Measurements from ENCODE around the gene GPATCH1.
A peak's percentile ranks its signal among the peaks of the same experiment; 100 is the strongest.
"Not testable (repeated sequence)": the region's sequence is repeated elsewhere in the genome, so short reads cannot be mapped to it uniquely, and the experiment has no call there.

Gene GPATCH1

GRCh38 chr19:33080761-33081681 lies at the start of gene GPATCH1:
Gene GPATCH1 (plus strand): TSS chr19:33081181. CDS start chr19:33081194, 13 bp downstream.
- peak; percentile 62 for DNase-seq (ENCODE audit: low read depth, low spot score)

GRCh38 chr19:33032218-33032781 lies 48.7 kb upstream of the GPATCH1 start:
- DNase-seq (ENCODE audit: low read depth, low spot score): no peak

- no peak for DNase-seq (ENCODE audit: low read depth, low spot score)
Measured at GRCh38 chr19:33035461-33035860, 45.5 kb upstream of the GPATCH1 start.

GRCh38 chr19:33036370-33037167 lies 44.4 kb upstream of the GPATCH1 start:
- DNase-seq (ENCODE audit: low read depth, low spot score): not testable (repeated sequence)

GRCh38 chr19:33037168-33038025 lies 43.6 kb upstream of the GPATCH1 start:
- DNase-seq (ENCODE audit: low read depth, low spot score): not testable (repeated sequence)

- no peak for DNase-seq (ENCODE audit: low read depth, low spot score)
Measured at GRCh38 chr19:33039108-33039599, 41.8 kb upstream of the GPATCH1 start.

- DNase-seq (ENCODE audit: low read depth, low spot score): no peak
Measured at GRCh38 chr19:33039815-33040214, 41.2 kb upstream of the GPATCH1 start.

- DNase-seq (ENCODE audit: low read depth, low spot score): no peak
Measured at GRCh38 chr19:33040994-33041827, 39.8 kb upstream of the GPATCH1 start.

GRCh38 chr19:33041828-33042160 lies 39.2 kb upstream of the GPATCH1 start:
- not testable (repeated sequence) for DNase-seq (ENCODE audit: low read depth, low spot score)

- DNase-seq (ENCODE audit: low read depth, low spot score): no peak
Measured at GRCh38 chr19:33047422-33047821, 33.6 kb upstream of the GPATCH1 start.

GRCh38 chr19:33048806-33049676 lies 31.9 kb upstream of the GPATCH1 start:
- no peak for DNase-seq (ENCODE audit: low read depth, low spot score)

- no peak for DNase-seq (ENCODE audit: low read depth, low spot score)
Measured at GRCh38 chr19:33050110-33050509, 30.9 kb upstream of the GPATCH1 start.

- DNase-seq (ENCODE audit: low read depth, low spot score): no peak
Measured at GRCh38 chr19:33052352-33052972, 28.5 kb upstream of the GPATCH1 start.

GRCh38 chr19:33054623-33055022 lies 26.4 kb upstream of the GPATCH1 start:
- no peak for DNase-seq (ENCODE audit: low read depth, low spot score)

- no peak for DNase-seq (ENCODE audit: low read depth, low spot score)
Measured at GRCh38 chr19:33055718-33056117, 25.3 kb upstream of the GPATCH1 start.

- no peak for DNase-seq (ENCODE audit: low read depth, low spot score)
Measured at GRCh38 chr19:33060586-33060985, 20.4 kb upstream of the GPATCH1 start.

GRCh38 chr19:33062902-33063301 lies 18.1 kb upstream of the GPATCH1 start:
- DNase-seq (ENCODE audit: low read depth, low spot score): no peak

- no peak for DNase-seq (ENCODE audit: low read depth, low spot score)
Measured at GRCh38 chr19:33063356-33063752, 17.6 kb upstream of the GPATCH1 start.

Data from activated naive CD8-positive, alpha-beta T cell treated with anti-CD3 and anti-CD28 coated beads, Interleukin-2, amount 50 U/mL, for 16 hours (primary cell).